Cardiac muscle cell (in vitro differentiated cells and primary cell): ENCODE data around the gene KHDRBS2. TPM values are rescaled to one million over a fixed set of nuclear protein-coding genes. Genes with fewer than 3 reads are reported as not detected.

ENCODE experiments used
- DNase-seq, 2 donors: peaks; one replicate each; pipeline versions ENCODE4 v3.0.0 to v3.0.0-alpha.2; 2010 to 2017; ENCODE audit warnings: low read depth in 1 of 2, low spot score in 1 of 2
- H3K27ac ChIP-seq: fragments of 200-600 bp; sonication (generic); 2 replicates; pipeline ENCODE4 v1.5.1; 2016
- H3K27me3 ChIP-seq: fragments of 200-600 bp; sonication (generic); 2 replicates; pipeline ENCODE4 v1.6.0; 2016; ENCODE audit warnings: control low read depth
- H3K36me3 ChIP-seq: fragments of 200-600 bp; sonication (generic); 2 replicates; pipeline ENCODE4 v1.5.1; 2016; ENCODE audit warnings: control low read depth
- H3K4me1 ChIP-seq: fragments of 200-600 bp; sonication (generic); 2 replicates; pipeline ENCODE4 v1.8.1; 2017; ENCODE audit warnings: low read depth, mild to moderate bottlenecking, mixed run types
- H3K4me3 ChIP-seq: fragments of 200-600 bp; sonication (generic); 2 replicates; pipeline ENCODE4 v1.5.1; 2016; ENCODE audit warnings: mild to moderate bottlenecking
- H3K9me3 ChIP-seq: fragments of 200-600 bp; sonication (generic); 2 replicates; pipeline ENCODE4 v1.5.1; 2017; ENCODE audit warnings: low read depth, mild to moderate bottlenecking, control low read depth
- CTCF ChIP-seq: IDR thresholded peaks from 2 replicates; pipeline ENCODE4 v1.5.1; 2012; ENCODE audit warnings: low read depth, mild to moderate bottlenecking, low read length
- polyA plus RNA-seq: library from polyadenylated mRNA; unstranded; fragments of >200 nt; fragmentation: Nextera tagmentation; extraction: Ambion mirVana; gene quantifications from 2 replicates; pipeline ENCODE4 v1.2.1, GENCODE V29; 2016
- total RNA-seq: library from RNA; depleted of rRNA; stranded (reverse); fragments of >200 nt; gene quantifications from 2 replicates; pipeline ENCODE4 v1.2.3, GENCODE V29; 2016

Gene KHDRBS2
- total and polyA plus RNA-seq, 2 experiments from 2014 or later = 3.7 to 5.6 TPM

- Histone ChIP-seq H3K36me3 (no peaks in the 10 kb centered on the region), H3K4me3 (no peak overlapping the region), H3K27me3 (no peaks in the 10 kb centered on the region), H3K9me3 (no peaks in the 10 kb centered on the region), H3K4me1 (peaks cover 21% of the 10 kb centered on the region), H3K27ac (no peak overlapping the region)
- peak; percentile 35 for TF ChIP-seq CTCF
- peak; percentile 38 to 70 for DNase-seq
Measured at GRCh38 chr6:62150048-62150663, 135.9 kb downstream of the KHDRBS2 start.

- DNase-seq = peak in 1 of 2 donors; percentile 8
- Histone ChIP-seq H3K4me3 (no peak overlapping the region), H3K4me1 (peaks cover 21% of the 10 kb centered on the region), H3K27ac (peak overlapping the region; percentile 16), H3K36me3 (no peaks in the 10 kb centered on the region), H3K9me3 (no peaks in the 10 kb centered on the region), H3K27me3 (no peaks in the 10 kb centered on the region)
- TF ChIP-seq CTCF = no peak
Measured at GRCh38 chr6:62146954-62147853, 138.8 kb downstream of the KHDRBS2 start.

- Histone ChIP-seq H3K27me3 (no peaks in the 10 kb centered on the region), H3K4me3 (no peak overlapping the region), H3K4me1 (no peaks in the 10 kb centered on the region), H3K9me3 (no peaks in the 10 kb centered on the region), H3K36me3 (no peaks in the 10 kb centered on the region), H3K27ac (no peak overlapping the region)
- no peak for DNase-seq
- TF ChIP-seq CTCF = no peak
Measured at GRCh38 chr6:62129127-62129526, 156.9 kb downstream of the KHDRBS2 start.

- Histone ChIP-seq H3K36me3 (no peaks in the 10 kb centered on the region), H3K27me3 (no peaks in the 10 kb centered on the region), H3K4me3 (no peak overlapping the region), H3K4me1 (no peaks in the 10 kb centered on the region), H3K9me3 (no peaks in the 10 kb centered on the region), H3K27ac (no peak overlapping the region)
- DNase-seq = no peak
- TF ChIP-seq CTCF = no peak
Measured at GRCh38 chr6:62119401-62119800, 166.6 kb downstream of the KHDRBS2 start.

- Histone ChIP-seq H3K4me1 (no peaks in the 10 kb centered on the region), H3K9me3 (no peaks in the 10 kb centered on the region), H3K36me3 (no peaks in the 10 kb centered on the region), H3K27ac (no peak overlapping the region), H3K27me3 (no peaks in the 10 kb centered on the region), H3K4me3 (no peak overlapping the region)
- DNase-seq = no peak
- TF ChIP-seq CTCF = no peak
Measured at GRCh38 chr6:62103186-62103859, 182.7 kb downstream of the KHDRBS2 start.
